Sigmoid colon (tissue), 4 donors: Measurements from ENCODE around the gene SMAD3.

Experiments used
- POLR2A ChIP-seq, 2 donors: fragments of 450-650 bp; IDR thresholded peaks; one replicate each; pipeline ENCODE4 v1.6.1; 2016; ENCODE audit warnings: antibody characterized with exemption in 2 of 2, mild to moderate bottlenecking in 2 of 2, moderate library complexity in 2 of 2
- POLR2AphosphoS5 ChIP-seq, 4 donors: sonication (generic); formaldehyde crosslinking; IDR thresholded peaks; one replicate each; pipeline ENCODE4 v1.6.1; 2017; ENCODE audit warnings: antibody characterized with exemption in 4 of 4
- TF ChIP-seq, protein P1 (sequence below), 4 experiments: fragments of 450-650 bp in 3 of 4; fragments of 200-600 bp in 1 of 4; IDR thresholded peaks; one replicate each; pipeline ENCODE4 v1.5.1; 2016 to 2019; ENCODE audit warnings: antibody characterized with exemption in 4 of 4, mild to moderate bottlenecking in 3 of 4, moderate library complexity in 2 of 4

DNA sequence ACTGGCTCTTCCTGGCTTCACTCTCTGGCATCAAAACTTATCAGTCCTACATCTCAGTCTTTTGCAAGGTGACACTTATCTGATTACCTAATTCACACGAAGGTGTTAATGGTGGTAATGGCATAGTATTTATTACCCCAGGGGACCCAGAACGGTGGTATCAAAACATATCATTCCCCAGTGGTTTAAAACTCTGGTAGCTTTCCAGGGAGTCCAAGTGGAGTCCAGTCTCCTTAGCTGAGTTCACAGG lies 41.3 kb downstream of the SMAD3 start:
- TF ChIP-seq, protein P1, sequence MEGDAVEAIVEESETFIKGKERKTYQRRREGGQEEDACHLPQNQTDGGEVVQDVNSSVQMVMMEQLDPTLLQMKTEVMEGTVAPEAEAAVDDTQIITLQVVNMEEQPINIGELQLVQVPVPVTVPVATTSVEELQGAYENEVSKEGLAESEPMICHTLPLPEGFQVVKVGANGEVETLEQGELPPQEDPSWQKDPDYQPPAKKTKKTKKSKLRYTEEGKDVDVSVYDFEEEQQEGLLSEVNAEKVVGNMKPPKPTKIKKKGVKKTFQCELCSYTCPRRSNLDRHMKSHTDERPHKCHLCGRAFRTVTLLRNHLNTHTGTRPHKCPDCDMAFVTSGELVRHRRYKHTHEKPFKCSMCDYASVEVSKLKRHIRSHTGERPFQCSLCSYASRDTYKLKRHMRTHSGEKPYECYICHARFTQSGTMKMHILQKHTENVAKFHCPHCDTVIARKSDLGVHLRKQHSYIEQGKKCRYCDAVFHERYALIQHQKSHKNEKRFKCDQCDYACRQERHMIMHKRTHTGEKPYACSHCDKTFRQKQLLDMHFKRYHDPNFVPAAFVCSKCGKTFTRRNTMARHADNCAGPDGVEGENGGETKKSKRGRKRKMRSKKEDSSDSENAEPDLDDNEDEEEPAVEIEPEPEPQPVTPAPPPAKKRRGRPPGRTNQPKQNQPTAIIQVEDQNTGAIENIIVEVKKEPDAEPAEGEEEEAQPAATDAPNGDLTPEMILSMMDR (IDR thresholded peaks at IDR 0.05) = no peak
- TF ChIP-seq POLR2A (IDR thresholded peaks at IDR 0.05) (no peak), POLR2AphosphoS5 (IDR thresholded peaks at IDR 0.05) (no peak)
